Memory B cell (primary cell): Measurements from ENCODE around the gene PRDM12.

Source experiments
- ATAC-seq: fragments of 150-1000 bp; cut with Tn5 transposase; 2 replicates; pipeline ENCODE4 v1.10.0; 2021; ENCODE audit warnings: low read depth, mild to moderate bottlenecking, moderate library complexity
- DNase-seq, 2 donors: peaks; one replicate each; pipeline ENCODE4 v3.0.0; 2022; ENCODE audit warnings: low spot score in 2 of 2
- H3K27ac Mint-ChIP-seq: one replicate; pipeline ENCODE4 v1.8.0; 2022; ENCODE audit warnings: mild to moderate bottlenecking, moderate library complexity, mixed read lengths
- H3K27me3 Mint-ChIP-seq: one replicate; pipeline ENCODE4 v1.8.0; 2022; ENCODE audit warnings: mixed read lengths
- H3K36me3 Mint-ChIP-seq: one replicate; pipeline ENCODE4 v1.8.0; 2022; ENCODE audit warnings: mild to moderate bottlenecking, mixed read lengths
- H3K4me1 Mint-ChIP-seq: one replicate; pipeline ENCODE4 v1.8.0; 2022; ENCODE audit warnings: mixed read lengths
- H3K4me3 Mint-ChIP-seq: one replicate; pipeline ENCODE4 v1.8.0; 2022; ENCODE audit warnings: mild to moderate bottlenecking, moderate library complexity, mixed read lengths
- H3K9me3 Mint-ChIP-seq: one replicate; pipeline ENCODE4 v1.8.0; 2022; ENCODE audit warnings: mixed read lengths

The PRDM12 gene

GRCh38 chr9:130665431-130666392 is 1.3 kb downstream of the PRDM12 start:
- peak overlapping the region; percentile 15 for H3K4me3 Mint-ChIP-seq
- H3K27ac Mint-ChIP-seq = no peak overlapping the region
- peaks cover 12% of the 10 kb centered on the region for H3K4me1 Mint-ChIP-seq
- H3K27me3 Mint-ChIP-seq = peaks cover 20% of the 10 kb centered on the region
- H3K36me3 Mint-ChIP-seq = peaks cover 1% of the 10 kb centered on the region
- DNase-seq (peak in 1 of 2 donors; percentile 29), ATAC-seq (peak; percentile 60)
- H3K9me3 Mint-ChIP-seq = no peaks in the 10 kb centered on the region

GRCh38 chr9:130666393-130667119 is 2.2 kb downstream of the PRDM12 start:
- ATAC-seq (no peak), DNase-seq (no peak)
- Mint-ChIP-seq H3K4me3 (no peak overlapping the region), H3K27ac (no peak overlapping the region), H3K36me3 (peaks cover 1% of the 10 kb centered on the region), H3K4me1 (peaks cover 12% of the 10 kb centered on the region), H3K9me3 (no peaks in the 10 kb centered on the region), H3K27me3 (peaks cover 20% of the 10 kb centered on the region)

- H3K27me3 Mint-ChIP-seq = peaks cover 20% of the 10 kb centered on the region
Measured at GRCh38 chr9:130667120-130667435, 2.7 kb downstream of the PRDM12 start.

GRCh38 chr9:130668196-130668595 is 3.8 kb downstream of the PRDM12 start:
- peaks cover 16% of the 10 kb centered on the region for H3K27me3 Mint-ChIP-seq
- no peaks in the 10 kb centered on the region for H3K9me3 Mint-ChIP-seq
- no peak overlapping the region for H3K4me3 Mint-ChIP-seq
- ATAC-seq = no peak
- no peak for DNase-seq
- no peak overlapping the region for H3K27ac Mint-ChIP-seq
- peaks cover 6% of the 10 kb centered on the region for H3K4me1 Mint-ChIP-seq
- peaks cover 1% of the 10 kb centered on the region for H3K36me3 Mint-ChIP-seq

More at GRCh38 chr9:130667120-130667435, 2.7 kb downstream of the PRDM12 start:
- no peak overlapping the region for H3K4me3 Mint-ChIP-seq
- H3K27ac Mint-ChIP-seq = no peak overlapping the region
- H3K36me3 Mint-ChIP-seq = peaks cover 1% of the 10 kb centered on the region
- H3K9me3 Mint-ChIP-seq = no peaks in the 10 kb centered on the region
- H3K4me1 Mint-ChIP-seq = peaks cover 12% of the 10 kb centered on the region
- ATAC-seq (no peak), DNase-seq (no peak)

GRCh38 chr9:130668659-130669058 is 4.3 kb downstream of the PRDM12 start:
- H3K36me3 Mint-ChIP-seq = peaks cover 1% of the 10 kb centered on the region
- DNase-seq (no peak), ATAC-seq (no peak)
- peaks cover 14% of the 10 kb centered on the region for H3K27me3 Mint-ChIP-seq
- H3K27ac Mint-ChIP-seq = no peak overlapping the region
- no peak overlapping the region for H3K4me3 Mint-ChIP-seq
- peaks cover 6% of the 10 kb centered on the region for H3K4me1 Mint-ChIP-seq
- H3K9me3 Mint-ChIP-seq = no peaks in the 10 kb centered on the region

- Mint-ChIP-seq H3K4me3 (no peak overlapping the region), H3K36me3 (peaks cover 1% of the 10 kb centered on the region), H3K9me3 (no peaks in the 10 kb centered on the region), H3K4me1 (peaks cover 3% of the 10 kb centered on the region), H3K27ac (no peak overlapping the region), H3K27me3 (peaks cover 12% of the 10 kb centered on the region)
- no peak for DNase-seq
- no peak for ATAC-seq
Measured at GRCh38 chr9:130669965-130670364, 5.6 kb downstream of the PRDM12 start.

- no peaks in the 10 kb centered on the region for H3K4me1 Mint-ChIP-seq
Measured at GRCh38 chr9:130670644-130671043, 6.2 kb downstream of the PRDM12 start.

GRCh38 chr9:130672466-130672865 is 8.1 kb downstream of the PRDM12 start:
- Mint-ChIP-seq H3K27ac (no peak overlapping the region), H3K27me3 (peaks cover 7% of the 10 kb centered on the region), H3K9me3 (no peaks in the 10 kb centered on the region), H3K4me3 (no peak overlapping the region), H3K36me3 (no peaks in the 10 kb centered on the region), H3K4me1 (no peaks in the 10 kb centered on the region)
- ATAC-seq = no peak
- no peak for DNase-seq

More at GRCh38 chr9:130670644-130671043, 6.2 kb downstream of the PRDM12 start:
- Mint-ChIP-seq H3K9me3 (no peaks in the 10 kb centered on the region), H3K36me3 (no peaks in the 10 kb centered on the region), H3K4me3 (no peak overlapping the region), H3K27ac (no peak overlapping the region), H3K27me3 (peaks cover 9% of the 10 kb centered on the region)
- DNase-seq = no peak
- ATAC-seq = no peak

GRCh38 chr9:130672933-130673615 is 8.7 kb downstream of the PRDM12 start:
- no peak for ATAC-seq
- DNase-seq = no peak
- H3K36me3 Mint-ChIP-seq = no peaks in the 10 kb centered on the region
- H3K9me3 Mint-ChIP-seq = no peaks in the 10 kb centered on the region
- no peak overlapping the region for H3K4me3 Mint-ChIP-seq
- H3K27me3 Mint-ChIP-seq = peaks cover 4% of the 10 kb centered on the region
- H3K27ac Mint-ChIP-seq = no peak overlapping the region
- H3K4me1 Mint-ChIP-seq = no peaks in the 10 kb centered on the region

- DNase-seq (no peak), ATAC-seq (no peak)
- H3K27ac Mint-ChIP-seq = no peak overlapping the region
- no peaks in the 10 kb centered on the region for H3K36me3 Mint-ChIP-seq
- H3K27me3 Mint-ChIP-seq = peaks cover 2% of the 10 kb centered on the region
- H3K4me1 Mint-ChIP-seq = no peaks in the 10 kb centered on the region
- no peak overlapping the region for H3K4me3 Mint-ChIP-seq
- no peaks in the 10 kb centered on the region for H3K9me3 Mint-ChIP-seq
Measured at GRCh38 chr9:130675396-130675795, 11.0 kb downstream of the PRDM12 start.

GRCh38 chr9:130677252-130677651 is 12.9 kb downstream of the PRDM12 start:
- ATAC-seq = no peak
- H3K27me3 Mint-ChIP-seq = peaks cover 2% of the 10 kb centered on the region
- DNase-seq = no peak
- no peak overlapping the region for H3K4me3 Mint-ChIP-seq
- H3K9me3 Mint-ChIP-seq = no peaks in the 10 kb centered on the region
- H3K4me1 Mint-ChIP-seq = no peaks in the 10 kb centered on the region
- no peaks in the 10 kb centered on the region for H3K36me3 Mint-ChIP-seq
- H3K27ac Mint-ChIP-seq = no peak overlapping the region

GRCh38 chr9:130680836-130681768 is 16.7 kb downstream of the PRDM12 start:
- Mint-ChIP-seq H3K27ac (no peak overlapping the region), H3K27me3 (peaks cover 4% of the 10 kb centered on the region)

GRCh38 chr9:130681769-130682420 is 17.5 kb downstream of the PRDM12 start:
- peak in 1 of 2 donors; percentile 57 for DNase-seq
- H3K27ac Mint-ChIP-seq = no peak overlapping the region

More at GRCh38 chr9:130680836-130681768, 16.7 kb downstream of the PRDM12 start:
- Mint-ChIP-seq H3K9me3 (no peaks in the 10 kb centered on the region), H3K4me1 (peaks cover 3% of the 10 kb centered on the region), H3K36me3 (no peaks in the 10 kb centered on the region), H3K4me3 (peak overlapping the region; percentile 92)
- peak; percentile 64 for ATAC-seq
- DNase-seq = peak in 1 of 2 donors; percentile 53

More at GRCh38 chr9:130681769-130682420, 17.5 kb downstream of the PRDM12 start:
- H3K9me3 Mint-ChIP-seq = no peaks in the 10 kb centered on the region
- peak; percentile 23 for ATAC-seq
- H3K27me3 Mint-ChIP-seq = peaks cover 4% of the 10 kb centered on the region
- peak overlapping the region; percentile 92 for H3K4me3 Mint-ChIP-seq
- H3K36me3 Mint-ChIP-seq = no peaks in the 10 kb centered on the region
- peaks cover 3% of the 10 kb centered on the region for H3K4me1 Mint-ChIP-seq
